ENCODE results near the gene MS4A6E. TPM values are rescaled to one million over a fixed set of nuclear protein-coding genes. Genes with fewer than 3 reads are reported as not detected.

The MS4A6E gene
- polyA plus RNA-seq, 3 donors, result not detected

GRCh38 chr11:60339356-60339755, 12.3 kb downstream of the MS4A6E start:
- no peak overlapping the region for H3K4me2 ChIP-seq (replicated peaks; ENCODE audit: extremely low read depth, low read length, poor library complexity, severe bottlenecking)
- H3K9ac ChIP-seq (ENCODE audit: insufficient read depth, low read length, poor library complexity, severe bottlenecking), result no peak overlapping the region
- H3K4me3 Mint-ChIP-seq, result no peak overlapping the region
- H3K4me1 Mint-ChIP-seq, result peaks cover 14% of the 10 kb centered on the region
- TF ChIP-seq CTCF (IDR thresholded peaks at IDR 0.05), result no peak
- no peak overlapping the region for H2AFZ ChIP-seq (ENCODE audit: insufficient read depth, low read depth, low read length, poor library complexity, severe bottlenecking)
- no CpG with 5 or more reads among the region's 3 CpGs for WGBS (ENCODE audit: insufficient coverage)
- no peaks in the 10 kb centered on the region for H3K36me3 ChIP-seq (replicated peaks in 1 of 2; ENCODE audit: control insufficient read depth in 1 of 2, insufficient read depth in 2 of 2, low read length in 2 of 2)
- peaks cover 15 to 16% of the 10 kb centered on the region in 2 donors for H3K4me1 ChIP-seq (ENCODE audit: control insufficient read depth in 1 of 2, insufficient read depth in 2 of 2, low read length in 2 of 2)
- H3K79me2 ChIP-seq (ENCODE audit: insufficient read depth, low read length), result no peaks in the 10 kb centered on the region
- no peak overlapping the region for H3K27ac ChIP-seq (ENCODE audit: low read depth in 1 of 2, low read length in 2 of 2)
- no peaks in the 10 kb centered on the region for H3K9me3 Mint-ChIP-seq
- no peaks in the 10 kb centered on the region for H3K27me3 ChIP-seq (ENCODE audit: control insufficient read depth in 2 of 2, insufficient read depth in 2 of 2, low read length in 2 of 2)
- no peak overlapping the region for H3K4me3 ChIP-seq (replicated peaks in 1 of 3; ENCODE audit: low read depth in 2 of 3, low read length in 3 of 3)
- no peak for DNase-seq
- H4K20me1 ChIP-seq (ENCODE audit: insufficient read depth, low read length), result no peaks in the 10 kb centered on the region
- no peaks in the 10 kb centered on the region for H3K9me3 ChIP-seq (replicated peaks in 1 of 2; ENCODE audit: control insufficient read depth in 1 of 2, insufficient read depth in 1 of 2, low read length in 2 of 2)
- H3K36me3 Mint-ChIP-seq, result no peaks in the 10 kb centered on the region
- H3K27me3 Mint-ChIP-seq (ENCODE audit: low read depth in 3 of 3), result no peaks in the 10 kb centered on the region
- intact Hi-C loops (cut with micrococcal nuclease), result no loop called here
- no peak overlapping the region for H3K27ac Mint-ChIP-seq

GRCh38 chr11:60343094-60343704, 16.1 kb downstream of the MS4A6E start:
- Histone ChIP-seq H3K79me2 (ENCODE audit: insufficient read depth, low read length) (no peaks in the 10 kb centered on the region), H3K9me3 (replicated peaks in 1 of 2; ENCODE audit: control insufficient read depth in 1 of 2, insufficient read depth in 1 of 2, low read length in 2 of 2) (no peaks in the 10 kb centered on the region), H3K36me3 (replicated peaks in 1 of 2; ENCODE audit: control insufficient read depth in 1 of 2, insufficient read depth in 2 of 2, low read length in 2 of 2) (no peaks in the 10 kb centered on the region), H2AFZ (ENCODE audit: insufficient read depth, low read depth, low read length, poor library complexity, severe bottlenecking) (no peak overlapping the region), H3K9ac (ENCODE audit: insufficient read depth, low read length, poor library complexity, severe bottlenecking) (no peak overlapping the region), H3K4me2 (replicated peaks; ENCODE audit: extremely low read depth, low read length, poor library complexity, severe bottlenecking) (no peak overlapping the region), H3K4me3 (replicated peaks in 1 of 3; ENCODE audit: low read depth in 2 of 3, low read length in 3 of 3) (no peak overlapping the region), H3K27ac (ENCODE audit: low read depth in 1 of 2, low read length in 2 of 2) (no peak overlapping the region), H3K4me1 (ENCODE audit: control insufficient read depth in 1 of 2, insufficient read depth in 2 of 2, low read length in 2 of 2) (no peaks in the 10 kb centered on the region), H3K27me3 (ENCODE audit: control insufficient read depth in 2 of 2, insufficient read depth in 2 of 2, low read length in 2 of 2) (no peaks in the 10 kb centered on the region), H4K20me1 (ENCODE audit: insufficient read depth, low read length) (no peaks in the 10 kb centered on the region)
- no peaks in the 10 kb centered on the region for H3K27me3 Mint-ChIP-seq (ENCODE audit: low read depth in 3 of 3)
- peak; percentile 91 for TF ChIP-seq CTCF (IDR thresholded peaks at IDR 0.05)
- no peaks in the 10 kb centered on the region for H3K36me3 Mint-ChIP-seq
- H3K4me3 Mint-ChIP-seq, result no peak overlapping the region
- H3K9me3 Mint-ChIP-seq, result no peaks in the 10 kb centered on the region
- H3K4me1 Mint-ChIP-seq, result peaks cover 2% of the 10 kb centered on the region
- 100% methylated on average over 2 of the region's 10 CpGs for WGBS (ENCODE audit: insufficient coverage)
- no peak overlapping the region for H3K27ac Mint-ChIP-seq
- peak in 2 of 3 donors; percentile 47 to 62 for DNase-seq
- intact Hi-C loops (cut with micrococcal nuclease), result loop anchor here (5.0 to 10.0 kb wide), 2 partner anchors 272 to 274 kb away; no protein-coding TSS in a partner anchor

All from CD14-positive monocyte (primary cell).